GM23338 (cell line): ENCODE data around the gene CIAPIN1.

Experiments
- CREB1 ChIP-seq: fragments of 250-450 bp; sonication (Bioruptor Pico); IDR thresholded peaks from 2 replicates; pipeline ENCODE4 v1.5.0; 2020; ENCODE audit warnings: low read depth, mild to moderate bottlenecking, moderate library complexity
- EZH2 ChIP-seq: fragments of 200-600 bp; sonication (generic); IDR thresholded peaks from one replicate; pipeline ENCODE4 v1.8.0; 2017; ENCODE audit warnings: antibody characterized with exemption, mild to moderate bottlenecking, low read depth; ENCODE audit not compliant: unreplicated experiment
- EZH2phosphoT487 ChIP-seq: fragments of 200-600 bp; sonication (generic); IDR thresholded peaks from one replicate; pipeline ENCODE4 v1.8.1; 2018; ENCODE audit warnings: antibody characterized with exemption; ENCODE audit not compliant: unreplicated experiment
- POLR2AphosphoS5 ChIP-seq: IDR thresholded peaks from 2 replicates; pipeline ENCODE4 v1.6.1; 2016; ENCODE audit warnings: antibody characterized with exemption, low read depth
- TF ChIP-seq, protein P1 (sequence below), 2 experiments: fragments of 200-600 bp in 1 of 2; sonication (generic) in 1 of 2; conservative IDR thresholded peaks; 2 replicates each; pipeline versions ENCODE4 v1.5.1 to v1.6.1; 2016 to 2017; ENCODE audit warnings: antibody characterized with exemption in 2 of 2, low read depth in 2 of 2, mild to moderate bottlenecking in 2 of 2, moderate library complexity in 1 of 2
- TF ChIP-seq, protein P2 (sequence below): IDR thresholded peaks from one replicate; pipeline ENCODE4 v1.6.1; 2018; ENCODE audit warnings: antibody characterized with exemption; ENCODE audit not compliant: unreplicated experiment

DNA sequence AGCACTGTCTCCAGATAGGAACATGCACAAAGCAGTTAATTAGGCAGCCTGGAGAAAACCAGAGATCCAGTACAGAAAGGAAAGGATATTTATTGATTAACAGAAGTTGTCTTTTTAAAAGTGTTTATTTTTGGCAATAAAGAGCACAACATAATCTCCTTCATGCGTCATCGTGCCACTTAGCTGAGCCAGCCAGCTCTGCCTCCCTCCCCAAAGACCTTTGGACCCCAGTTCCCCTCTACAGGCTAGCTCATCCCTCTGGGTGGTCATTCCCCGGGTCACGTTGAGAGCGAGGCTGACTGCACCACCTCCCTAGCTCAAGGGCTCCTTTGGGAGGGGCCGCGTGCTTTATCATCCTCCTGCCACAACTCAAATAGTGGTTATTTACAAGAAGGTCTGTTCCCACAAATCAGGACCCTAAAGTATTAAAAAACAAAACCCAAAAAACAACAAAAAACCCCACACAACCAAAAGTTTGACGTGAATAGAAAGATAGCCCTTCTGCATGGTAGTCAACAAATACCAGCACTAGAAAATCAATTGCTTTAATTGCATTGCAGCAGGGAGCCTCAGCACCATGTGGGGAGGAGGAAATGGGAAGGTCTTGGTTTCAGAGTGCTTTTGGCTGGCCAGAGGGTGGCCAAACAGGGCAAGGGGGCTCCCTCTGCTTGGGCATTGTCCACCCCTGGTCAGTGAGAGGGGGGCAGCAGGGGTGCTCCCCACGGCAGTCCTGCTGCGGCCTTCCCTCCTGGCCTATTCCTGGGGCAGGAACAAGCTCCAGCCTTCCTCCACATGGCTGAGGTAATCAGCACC lies 24.9 kb upstream of the CIAPIN1 start:
- TF ChIP-seq, protein P1, sequence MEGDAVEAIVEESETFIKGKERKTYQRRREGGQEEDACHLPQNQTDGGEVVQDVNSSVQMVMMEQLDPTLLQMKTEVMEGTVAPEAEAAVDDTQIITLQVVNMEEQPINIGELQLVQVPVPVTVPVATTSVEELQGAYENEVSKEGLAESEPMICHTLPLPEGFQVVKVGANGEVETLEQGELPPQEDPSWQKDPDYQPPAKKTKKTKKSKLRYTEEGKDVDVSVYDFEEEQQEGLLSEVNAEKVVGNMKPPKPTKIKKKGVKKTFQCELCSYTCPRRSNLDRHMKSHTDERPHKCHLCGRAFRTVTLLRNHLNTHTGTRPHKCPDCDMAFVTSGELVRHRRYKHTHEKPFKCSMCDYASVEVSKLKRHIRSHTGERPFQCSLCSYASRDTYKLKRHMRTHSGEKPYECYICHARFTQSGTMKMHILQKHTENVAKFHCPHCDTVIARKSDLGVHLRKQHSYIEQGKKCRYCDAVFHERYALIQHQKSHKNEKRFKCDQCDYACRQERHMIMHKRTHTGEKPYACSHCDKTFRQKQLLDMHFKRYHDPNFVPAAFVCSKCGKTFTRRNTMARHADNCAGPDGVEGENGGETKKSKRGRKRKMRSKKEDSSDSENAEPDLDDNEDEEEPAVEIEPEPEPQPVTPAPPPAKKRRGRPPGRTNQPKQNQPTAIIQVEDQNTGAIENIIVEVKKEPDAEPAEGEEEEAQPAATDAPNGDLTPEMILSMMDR (conservative IDR thresholded peaks at IDR 0.05; ENCODE audit: low read depth in 2 of 2): no peak
- TF ChIP-seq CREB1 (CRISPR knock-in tag) (no peak), POLR2AphosphoS5 (no peak), EZH2 (no peak), EZH2phosphoT487 (no peak)
- TF ChIP-seq, protein P2, sequence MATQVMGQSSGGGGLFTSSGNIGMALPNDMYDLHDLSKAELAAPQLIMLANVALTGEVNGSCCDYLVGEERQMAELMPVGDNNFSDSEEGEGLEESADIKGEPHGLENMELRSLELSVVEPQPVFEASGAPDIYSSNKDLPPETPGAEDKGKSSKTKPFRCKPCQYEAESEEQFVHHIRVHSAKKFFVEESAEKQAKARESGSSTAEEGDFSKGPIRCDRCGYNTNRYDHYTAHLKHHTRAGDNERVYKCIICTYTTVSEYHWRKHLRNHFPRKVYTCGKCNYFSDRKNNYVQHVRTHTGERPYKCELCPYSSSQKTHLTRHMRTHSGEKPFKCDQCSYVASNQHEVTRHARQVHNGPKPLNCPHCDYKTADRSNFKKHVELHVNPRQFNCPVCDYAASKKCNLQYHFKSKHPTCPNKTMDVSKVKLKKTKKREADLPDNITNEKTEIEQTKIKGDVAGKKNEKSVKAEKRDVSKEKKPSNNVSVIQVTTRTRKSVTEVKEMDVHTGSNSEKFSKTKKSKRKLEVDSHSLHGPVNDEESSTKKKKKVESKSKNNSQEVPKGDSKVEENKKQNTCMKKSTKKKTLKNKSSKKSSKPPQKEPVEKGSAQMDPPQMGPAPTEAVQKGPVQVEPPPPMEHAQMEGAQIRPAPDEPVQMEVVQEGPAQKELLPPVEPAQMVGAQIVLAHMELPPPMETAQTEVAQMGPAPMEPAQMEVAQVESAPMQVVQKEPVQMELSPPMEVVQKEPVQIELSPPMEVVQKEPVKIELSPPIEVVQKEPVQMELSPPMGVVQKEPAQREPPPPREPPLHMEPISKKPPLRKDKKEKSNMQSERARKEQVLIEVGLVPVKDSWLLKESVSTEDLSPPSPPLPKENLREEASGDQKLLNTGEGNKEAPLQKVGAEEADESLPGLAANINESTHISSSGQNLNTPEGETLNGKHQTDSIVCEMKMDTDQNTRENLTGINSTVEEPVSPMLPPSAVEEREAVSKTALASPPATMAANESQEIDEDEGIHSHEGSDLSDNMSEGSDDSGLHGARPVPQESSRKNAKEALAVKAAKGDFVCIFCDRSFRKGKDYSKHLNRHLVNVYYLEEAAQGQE: no peak
